Putamen (tissue), 1 donor: ENCODE measurements around the gene DAZAP1.

ENCODE experiments used
- DNase-seq: peaks from one replicate; pipeline ENCODE4 v3.0.0-alpha.2; 2016; ENCODE audit warnings: low spot score

DAZAP1 gene

GRCh38 chr19:1459479-1459878 is 52.1 kb downstream of the DAZAP1 start:
- DNase-seq = no peak

- no peak for DNase-seq
These were observed 52.9 kb downstream of the DAZAP1 start for GRCh38 chr19:1460033-1460995.

- no peak for DNase-seq
These were observed 54.5 kb downstream of the DAZAP1 start for GRCh38 chr19:1461862-1462261.

GRCh38 chr19:1465191-1466016 is 58.0 kb downstream of the DAZAP1 start:
- no peak for DNase-seq

GRCh38 chr19:1466018-1466460 is 58.7 kb downstream of the DAZAP1 start:
- DNase-seq = no peak

GRCh38 chr19:1466461-1467214 is 59.3 kb downstream of the DAZAP1 start:
- no peak for DNase-seq

- no peak for DNase-seq
These were observed 59.8 kb downstream of the DAZAP1 start for GRCh38 chr19:1467215-1467489.

- no peak for DNase-seq
These were observed 60.3 kb downstream of the DAZAP1 start for GRCh38 chr19:1467490-1468273.

GRCh38 chr19:1468274-1468820 is 61.0 kb downstream of the DAZAP1 start:
- DNase-seq = no peak

GRCh38 chr19:1468821-1469254 is 61.5 kb downstream of the DAZAP1 start:
- no peak for DNase-seq

GRCh38 chr19:1469255-1470054 is 62.1 kb downstream of the DAZAP1 start:
- no peak for DNase-seq

GRCh38 chr19:1470055-1470304 is 62.6 kb downstream of the DAZAP1 start:
- no peak for DNase-seq

GRCh38 chr19:1470305-1471009 is 63.1 kb downstream of the DAZAP1 start:
- DNase-seq = peak; percentile 42

- DNase-seq = no peak
These were observed 63.7 kb downstream of the DAZAP1 start for GRCh38 chr19:1471010-1471514.

GRCh38 chr19:1471515-1472160 is 64.3 kb downstream of the DAZAP1 start:
- peak; percentile 56 for DNase-seq

GRCh38 chr19:1472231-1473084 is 65.1 kb downstream of the DAZAP1 start:
- DNase-seq = no peak

GRCh38 chr19:1473085-1473851 is 65.9 kb downstream of the DAZAP1 start:
- DNase-seq = no peak
